ENCODE data around the gene LDLRAD4.

Gene LDLRAD4

DNA sequence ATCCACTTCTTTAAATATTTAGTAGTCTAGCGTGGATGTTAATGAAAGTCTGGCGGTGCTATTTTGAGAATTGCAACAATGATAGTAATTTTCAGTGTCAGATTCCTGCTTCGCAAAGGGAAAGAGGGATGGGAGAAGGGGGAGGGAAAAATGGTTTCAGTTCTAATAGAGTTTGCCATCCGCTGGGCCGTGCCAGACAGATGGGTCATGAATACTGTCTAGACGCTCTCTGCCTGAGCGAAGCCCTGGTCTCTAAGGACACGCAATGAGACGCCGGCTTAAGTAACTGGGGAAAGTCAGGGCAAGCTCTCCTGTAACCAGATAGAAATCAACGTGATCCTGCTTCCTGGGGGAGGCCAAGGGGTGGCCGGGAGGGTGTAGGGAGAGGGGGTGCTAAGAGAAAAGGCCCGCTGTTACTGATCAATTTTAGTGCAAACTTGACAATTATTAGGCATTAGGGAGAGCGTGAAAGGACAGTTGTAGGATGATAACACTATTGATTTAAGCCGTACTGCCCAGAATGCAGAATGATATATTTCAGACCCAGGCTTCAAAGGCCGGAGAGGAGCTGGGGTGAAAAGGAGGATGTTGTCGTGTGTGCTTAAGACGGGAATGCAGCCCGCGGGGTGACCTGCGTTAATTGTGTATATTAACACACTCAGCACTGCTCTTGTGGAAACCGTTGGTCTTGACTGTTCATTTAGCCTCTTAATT is 229.2 kb downstream of the LDLRAD4 start:
- TF ChIP-seq, protein P1, sequence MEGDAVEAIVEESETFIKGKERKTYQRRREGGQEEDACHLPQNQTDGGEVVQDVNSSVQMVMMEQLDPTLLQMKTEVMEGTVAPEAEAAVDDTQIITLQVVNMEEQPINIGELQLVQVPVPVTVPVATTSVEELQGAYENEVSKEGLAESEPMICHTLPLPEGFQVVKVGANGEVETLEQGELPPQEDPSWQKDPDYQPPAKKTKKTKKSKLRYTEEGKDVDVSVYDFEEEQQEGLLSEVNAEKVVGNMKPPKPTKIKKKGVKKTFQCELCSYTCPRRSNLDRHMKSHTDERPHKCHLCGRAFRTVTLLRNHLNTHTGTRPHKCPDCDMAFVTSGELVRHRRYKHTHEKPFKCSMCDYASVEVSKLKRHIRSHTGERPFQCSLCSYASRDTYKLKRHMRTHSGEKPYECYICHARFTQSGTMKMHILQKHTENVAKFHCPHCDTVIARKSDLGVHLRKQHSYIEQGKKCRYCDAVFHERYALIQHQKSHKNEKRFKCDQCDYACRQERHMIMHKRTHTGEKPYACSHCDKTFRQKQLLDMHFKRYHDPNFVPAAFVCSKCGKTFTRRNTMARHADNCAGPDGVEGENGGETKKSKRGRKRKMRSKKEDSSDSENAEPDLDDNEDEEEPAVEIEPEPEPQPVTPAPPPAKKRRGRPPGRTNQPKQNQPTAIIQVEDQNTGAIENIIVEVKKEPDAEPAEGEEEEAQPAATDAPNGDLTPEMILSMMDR (IDR thresholded peaks at IDR 0.05): no peak

- TF ChIP-seq, protein P1 (IDR thresholded peaks at IDR 0.05): no peak
These were observed 229.8 kb downstream of the LDLRAD4 start for GRCh38 chr18:13448335-13448795.

DNA sequence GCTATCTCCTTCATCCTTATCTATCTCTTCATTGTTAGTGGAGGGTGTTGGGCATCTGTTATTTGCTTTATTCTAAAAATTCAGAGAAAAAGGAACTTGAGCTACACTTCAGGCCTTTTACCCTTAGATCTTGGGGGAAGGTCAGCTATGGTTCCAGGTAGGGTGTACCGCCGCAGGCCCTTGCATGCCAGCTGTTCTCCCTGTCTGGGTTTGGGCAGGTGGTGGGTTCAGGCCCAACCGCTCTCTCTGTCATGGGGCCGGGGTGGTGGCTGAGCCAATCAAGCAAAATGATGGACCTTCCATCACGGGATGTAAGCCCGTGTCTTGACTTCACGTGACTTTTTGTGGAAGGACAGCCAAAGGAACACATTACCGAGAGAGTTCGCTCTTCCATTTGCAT is 231.1 kb downstream of the LDLRAD4 start:
- TF ChIP-seq, protein P1 (IDR thresholded peaks at IDR 0.05): no peak

GRCh38 chr18:13450289-13451212 is 232.0 kb downstream of the LDLRAD4 start:
- TF ChIP-seq, protein P1 (IDR thresholded peaks at IDR 0.05): no peak

GRCh38 chr18:13451213-13451540 is 232.6 kb downstream of the LDLRAD4 start:
- TF ChIP-seq, protein P1 (IDR thresholded peaks at IDR 0.05): no peak

DNA sequence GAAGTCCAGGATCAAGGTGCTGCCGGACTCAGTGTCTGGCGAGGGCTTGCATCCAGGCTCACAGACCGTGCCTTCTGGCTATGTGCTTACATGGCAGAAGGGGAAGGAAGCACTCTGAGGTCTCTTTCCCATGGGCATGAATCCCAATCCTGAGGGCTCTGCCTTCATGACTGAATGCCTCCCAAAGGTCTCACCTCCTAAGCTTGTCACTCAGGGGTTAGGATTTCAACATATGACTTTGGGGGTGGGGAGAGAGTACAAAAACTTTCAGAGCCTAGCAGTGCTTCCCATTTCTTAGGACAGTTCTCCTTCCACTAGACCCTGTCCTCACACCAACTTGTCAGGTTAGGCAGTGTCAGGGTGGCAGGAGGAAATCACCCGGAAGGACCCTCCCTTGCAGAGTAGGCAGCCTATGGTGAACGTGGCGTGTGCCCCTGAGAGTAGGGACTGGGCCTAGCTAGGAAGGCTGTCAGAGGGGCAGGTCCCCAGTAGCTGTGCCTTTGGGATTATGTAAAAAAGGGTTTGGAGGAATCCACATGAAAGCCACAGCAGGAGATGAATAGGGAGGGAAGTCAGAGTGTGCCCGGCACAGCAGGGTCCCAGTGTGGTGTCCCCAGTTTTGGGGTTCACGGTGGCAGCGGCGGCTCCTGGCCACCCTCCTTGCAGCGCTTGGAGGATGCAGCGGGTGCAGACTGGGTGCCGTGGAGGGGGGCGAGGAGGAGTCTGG is 233.3 kb downstream of the LDLRAD4 start:
- TF ChIP-seq, protein P1 (IDR thresholded peaks at IDR 0.05): no peak

DNA sequence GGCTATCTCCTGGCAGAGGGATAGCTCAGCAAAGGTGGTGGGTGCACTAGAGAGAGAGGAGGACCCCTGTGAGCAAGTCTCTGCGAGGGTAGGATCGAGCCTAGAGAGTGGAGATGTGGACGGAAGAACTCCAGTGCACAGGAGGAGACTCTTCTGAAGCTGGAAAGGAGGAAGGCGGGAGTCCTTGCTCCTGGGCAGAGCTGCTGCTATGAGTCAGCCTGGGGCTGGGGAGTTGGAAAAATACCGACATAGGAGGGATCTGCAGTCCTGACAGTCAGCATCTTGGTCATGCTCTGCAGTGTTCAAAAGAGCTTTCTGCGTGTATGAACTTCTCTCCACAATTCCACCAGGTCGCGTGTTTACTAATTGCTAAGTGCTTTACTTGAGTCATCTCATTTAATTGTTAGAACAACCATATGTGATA is 233.8 kb downstream of the LDLRAD4 start:
- TF ChIP-seq, protein P1 (IDR thresholded peaks at IDR 0.05): no peak
